Measurements from ENCODE around the gene ACMSD. TPM values are rescaled to one million over a fixed set of nuclear protein-coding genes. Genes with fewer than 3 reads are reported as not detected.

Gene ACMSD
- total RNA-seq, 4 donors from 2014 or later, result not detected

GRCh38 chr2:134919341-134920210 is 81.2 kb downstream of the ACMSD start:
- DNase-seq (ENCODE audit: low spot score in 2 of 2), result peak in 1 of 2 donors; percentile 49
- intact Hi-C loops (cut with DNase I; ENCODE audit: low total_unique reads), result no loop called here
- WGBS, 2 donors, result 2% methylated on average over 30 of the region's 30 CpGs
- peak overlapping the region; percentile 88 for H3K4me3 ChIP-seq (ENCODE audit: low read depth, poor library complexity, severe bottlenecking)
- TF ChIP-seq CTCF (IDR thresholded peaks at IDR 0.05) (no peak), POLR2A (IDR thresholded peaks at IDR 0.05) (no peak)

- no peak overlapping the region for H3K4me3 ChIP-seq (ENCODE audit: low read depth, poor library complexity, severe bottlenecking)
- no peak for DNase-seq (ENCODE audit: low spot score in 2 of 2)
- intact Hi-C loops (cut with DNase I; ENCODE audit: low total_unique reads), result no loop called here
- WGBS, 2 donors, result 96 to 97% methylated on average over 1 of the region's 1 CpG
- TF ChIP-seq CTCF (IDR thresholded peaks at IDR 0.05), result no peak
- TF ChIP-seq POLR2A (IDR thresholded peaks at IDR 0.05), result no peak
Measured at GRCh38 chr2:134924912-134925311, 86.5 kb downstream of the ACMSD start.

DNA sequence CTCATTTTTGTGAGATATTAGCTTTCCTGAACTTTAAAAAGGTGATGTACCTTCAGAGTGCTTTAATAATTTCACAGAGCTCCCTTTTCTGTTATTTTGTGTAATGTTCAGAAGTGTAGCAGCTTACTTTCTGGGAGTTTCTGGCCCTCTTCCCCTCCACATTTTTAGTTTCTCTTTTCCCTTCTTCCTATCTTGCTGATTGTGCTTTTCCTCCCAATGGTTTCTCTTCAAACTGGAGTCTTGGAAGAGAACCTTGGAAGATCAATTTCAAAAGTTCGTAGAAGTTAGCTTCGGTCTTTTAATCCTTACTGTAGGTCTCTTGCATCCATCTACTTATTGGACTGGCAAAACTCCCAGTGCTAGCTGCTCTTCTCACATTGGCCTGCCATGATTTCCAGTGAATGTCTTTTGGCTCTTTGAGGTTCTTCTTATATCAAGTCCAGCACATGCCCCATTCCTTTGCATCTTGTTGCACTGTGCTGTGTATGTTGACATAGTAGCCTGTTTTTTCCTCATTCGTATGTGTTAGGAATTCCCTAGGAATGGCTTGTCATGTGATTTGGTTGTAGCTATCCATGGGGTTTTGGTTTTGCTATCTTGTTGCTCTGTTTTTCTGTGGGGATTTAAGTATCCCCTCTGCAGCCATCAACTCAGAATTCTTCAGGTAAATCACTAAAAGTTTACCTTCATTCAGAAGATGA is 88.0 kb downstream of the ACMSD start:
- 73 to 75% methylated on average over 3 of the region's 3 CpGs for WGBS, 2 donors
- intact Hi-C loops (cut with DNase I; ENCODE audit: low total_unique reads), result no loop called here
- no peak overlapping the region for H3K4me3 ChIP-seq (ENCODE audit: low read depth, poor library complexity, severe bottlenecking)
- TF ChIP-seq POLR2A (IDR thresholded peaks at IDR 0.05) (no peak), CTCF (IDR thresholded peaks at IDR 0.05) (no peak)
- no peak for DNase-seq (ENCODE audit: low spot score in 2 of 2)

DNA sequence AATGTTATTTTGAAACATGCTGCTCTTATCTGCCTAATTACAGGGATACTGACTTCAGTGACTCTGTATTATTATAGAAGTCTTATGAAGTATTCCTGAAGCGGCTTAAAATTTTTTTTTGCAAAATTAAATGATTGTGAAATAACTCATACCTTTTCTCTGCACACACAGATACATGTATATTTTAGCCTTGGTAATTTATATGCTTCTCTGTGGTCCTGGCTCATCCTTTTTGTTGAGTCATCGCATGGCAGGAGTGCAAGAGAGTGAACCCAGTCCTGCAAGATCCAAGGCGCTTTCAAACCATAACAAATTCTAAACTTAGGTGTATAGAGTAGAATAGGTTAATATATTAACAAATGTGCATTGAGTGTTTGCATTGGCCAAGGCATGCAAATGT is 88.8 kb downstream of the ACMSD start:
- intact Hi-C loops (cut with DNase I; ENCODE audit: low total_unique reads), result no loop called here
- no peak overlapping the region for H3K4me3 ChIP-seq (ENCODE audit: low read depth, poor library complexity, severe bottlenecking)
- no peak for DNase-seq (ENCODE audit: low spot score in 2 of 2)
- WGBS, 2 donors, result 53 to 65% methylated on average over 3 of the region's 3 CpGs
- TF ChIP-seq POLR2A (IDR thresholded peaks at IDR 0.05), result no peak

DNA sequence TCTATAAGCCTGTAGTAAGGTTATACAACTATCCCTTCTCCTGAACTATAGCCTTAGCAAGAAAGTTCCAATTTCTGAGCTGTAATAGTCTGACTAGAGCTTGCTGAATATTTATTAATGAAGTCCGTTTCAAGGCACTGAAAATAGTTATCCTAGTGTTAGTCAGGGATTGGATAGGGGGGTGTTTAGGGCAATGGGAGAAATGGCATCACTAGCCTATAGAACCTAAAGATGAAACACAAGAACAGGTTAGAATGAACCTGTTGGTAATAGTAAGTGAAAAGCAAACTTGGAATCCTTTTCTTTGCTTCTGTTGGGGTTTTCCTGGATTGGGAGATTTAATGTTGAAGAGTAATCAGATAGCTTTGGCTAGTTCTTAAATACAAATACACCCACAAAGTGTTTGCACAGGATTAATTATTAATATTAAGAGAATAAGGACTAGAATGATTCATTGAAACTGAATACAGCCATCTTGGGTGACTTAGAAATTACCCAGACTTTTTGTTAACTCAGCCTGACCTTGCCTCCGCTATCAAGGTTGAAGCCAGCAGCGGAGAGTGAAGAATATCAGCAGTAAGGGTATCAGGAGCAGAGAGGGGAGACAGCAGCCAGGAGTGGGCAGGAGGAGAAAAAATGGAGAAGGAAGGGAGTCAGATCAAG is 94.6 kb downstream of the ACMSD start:
- H3K4me3 ChIP-seq (ENCODE audit: low read depth, poor library complexity, severe bottlenecking), result no peak overlapping the region
- WGBS, 2 donors, result 90 to 98% methylated on average over 3 of the region's 3 CpGs
- TF ChIP-seq CTCF (IDR thresholded peaks at IDR 0.05), result no peak
- no peak for TF ChIP-seq POLR2A (IDR thresholded peaks at IDR 0.05)
- DNase-seq (ENCODE audit: low spot score in 2 of 2), result no peak
- intact Hi-C loops (cut with DNase I; ENCODE audit: low total_unique reads), result no loop called here

DNA sequence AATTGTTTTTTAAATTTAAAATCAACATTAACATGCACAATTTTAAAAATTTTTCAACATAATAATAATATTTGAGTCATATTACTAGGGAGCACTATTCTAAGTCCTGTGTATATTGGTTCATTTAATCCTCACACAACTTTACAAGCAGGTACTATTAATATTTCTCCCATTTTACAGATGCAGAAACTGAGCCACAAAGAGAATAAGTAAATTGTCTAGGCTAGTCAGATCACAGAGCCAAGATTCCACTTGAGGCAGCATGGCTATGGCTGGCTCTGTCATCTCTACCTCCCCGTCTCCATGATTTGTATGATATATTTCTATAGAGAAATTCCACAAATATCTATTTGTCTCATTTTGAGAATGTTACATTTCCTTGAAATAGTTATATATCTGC is 95.3 kb downstream of the ACMSD start:
- intact Hi-C loops (cut with DNase I; ENCODE audit: low total_unique reads), result no loop called here
- H3K4me3 ChIP-seq (ENCODE audit: low read depth, poor library complexity, severe bottlenecking), result no peak overlapping the region
- TF ChIP-seq CTCF (IDR thresholded peaks at IDR 0.05) (no peak), POLR2A (IDR thresholded peaks at IDR 0.05) (no peak)
- DNase-seq (ENCODE audit: low spot score in 2 of 2), result no peak
- 94 to 98% methylated on average over 1 of the region's 1 CpG for WGBS, 2 donors

Data from lower leg skin (tissue), 4 donors.